Loucy (cell line): Measurements from ENCODE around the gene FN3KRP.
"Not testable (repeated sequence)": the region's sequence is repeated elsewhere in the genome, so short reads cannot be mapped to it uniquely, and the experiment has no call there.

Experiments
- EZH2phosphoT487 ChIP-seq: fragments of 200-600 bp; IDR thresholded peaks from 2 replicates; pipeline ENCODE4 v1.6.1; 2018; ENCODE audit warnings: antibody characterized with exemption, mild to moderate bottlenecking, moderate library complexity, borderline replicate concordance
- TF ChIP-seq, protein P1 (sequence below): fragments of 200-600 bp; sonication (generic); conservative IDR thresholded peaks from 2 replicates; pipeline ENCODE4 v1.5.1; 2014; ENCODE audit warnings: mild to moderate bottlenecking, antibody characterized with exemption, low read length

DNA sequence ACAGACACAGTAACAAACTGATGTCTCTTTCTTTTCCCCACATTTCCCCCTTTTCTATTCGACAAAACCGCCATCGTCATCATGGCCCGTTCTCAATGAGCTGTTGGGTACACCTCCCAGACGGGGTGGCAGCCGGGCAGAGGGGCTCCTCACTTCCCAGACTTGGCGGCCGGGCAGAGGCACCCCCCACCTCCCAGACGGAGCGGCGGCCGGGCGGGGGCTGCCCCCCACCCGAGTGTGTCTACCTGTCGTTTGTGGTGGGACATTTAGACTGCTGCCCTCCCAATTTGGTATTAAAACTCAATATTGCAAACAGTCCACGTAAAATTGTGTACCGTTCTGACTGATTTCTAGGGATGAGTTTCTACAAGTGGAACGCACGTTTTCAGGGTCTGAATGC lies 58.0 kb downstream of the FN3KRP start:
- TF ChIP-seq, protein P1, sequence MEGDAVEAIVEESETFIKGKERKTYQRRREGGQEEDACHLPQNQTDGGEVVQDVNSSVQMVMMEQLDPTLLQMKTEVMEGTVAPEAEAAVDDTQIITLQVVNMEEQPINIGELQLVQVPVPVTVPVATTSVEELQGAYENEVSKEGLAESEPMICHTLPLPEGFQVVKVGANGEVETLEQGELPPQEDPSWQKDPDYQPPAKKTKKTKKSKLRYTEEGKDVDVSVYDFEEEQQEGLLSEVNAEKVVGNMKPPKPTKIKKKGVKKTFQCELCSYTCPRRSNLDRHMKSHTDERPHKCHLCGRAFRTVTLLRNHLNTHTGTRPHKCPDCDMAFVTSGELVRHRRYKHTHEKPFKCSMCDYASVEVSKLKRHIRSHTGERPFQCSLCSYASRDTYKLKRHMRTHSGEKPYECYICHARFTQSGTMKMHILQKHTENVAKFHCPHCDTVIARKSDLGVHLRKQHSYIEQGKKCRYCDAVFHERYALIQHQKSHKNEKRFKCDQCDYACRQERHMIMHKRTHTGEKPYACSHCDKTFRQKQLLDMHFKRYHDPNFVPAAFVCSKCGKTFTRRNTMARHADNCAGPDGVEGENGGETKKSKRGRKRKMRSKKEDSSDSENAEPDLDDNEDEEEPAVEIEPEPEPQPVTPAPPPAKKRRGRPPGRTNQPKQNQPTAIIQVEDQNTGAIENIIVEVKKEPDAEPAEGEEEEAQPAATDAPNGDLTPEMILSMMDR, result not testable (repeated sequence)
- not testable (repeated sequence) for TF ChIP-seq EZH2phosphoT487
